Choroid plexus epithelial cell (primary cell): Measurements from ENCODE around the gene LAMA5.

Experiments used
- DNase-seq: peaks from one replicate; pipeline ENCODE4 v3.0.0-alpha.2; 2010; ENCODE audit warnings: low read depth
- H3K4me3 ChIP-seq: 2 replicates; pipeline ENCODE4 v1.5.1; 2011; ENCODE audit warnings: low read depth, mild to moderate bottlenecking, control low read depth, low read length, moderate library complexity
- CTCF ChIP-seq: conservative IDR thresholded peaks from 2 replicates; pipeline ENCODE4 v1.5.1; 2011; ENCODE audit warnings: low read depth, mild to moderate bottlenecking, control low read depth, inconsistent platforms, low read length, moderate library complexity

LAMA5 gene

GRCh38 chr20:62313021-62313420 lies 54.1 kb downstream of the LAMA5 start:
- TF ChIP-seq CTCF: no peak
- H3K4me3 ChIP-seq: no peak overlapping the region
- DNase-seq: no peak

GRCh38 chr20:62312662-62312977 lies 54.5 kb downstream of the LAMA5 start:
- H3K4me3 ChIP-seq: no peak overlapping the region

GRCh38 chr20:62311832-62312661 lies 55.1 kb downstream of the LAMA5 start:
- H3K4me3 ChIP-seq: no peak overlapping the region
- DNase-seq: no peak

More at GRCh38 chr20:62312662-62312977, 54.5 kb downstream of the LAMA5 start:
- no peak for TF ChIP-seq CTCF
- no peak for DNase-seq

GRCh38 chr20:62311150-62311549 lies 56.0 kb downstream of the LAMA5 start:
- no peak for DNase-seq
- no peak overlapping the region for H3K4me3 ChIP-seq
- no peak for TF ChIP-seq CTCF

More at GRCh38 chr20:62311832-62312661, 55.1 kb downstream of the LAMA5 start:
- no peak for TF ChIP-seq CTCF

- no peak for TF ChIP-seq CTCF
- H3K4me3 ChIP-seq: no peak overlapping the region
- no peak for DNase-seq
Measured at GRCh38 chr20:62310757-62311121, 56.4 kb downstream of the LAMA5 start.

- DNase-seq: no peak
- TF ChIP-seq CTCF: peak; percentile 5
Measured at GRCh38 chr20:62309947-62310756, 57.0 kb downstream of the LAMA5 start.

More at GRCh38 chr20:62309947-62310756, 57.0 kb downstream of the LAMA5 start:
- no peak overlapping the region for H3K4me3 ChIP-seq
